Omental fat pad (tissue), 4 donors: ENCODE measurements around the gene SOSTDC1. TPM values are rescaled to one million over a fixed set of nuclear protein-coding genes. Genes with fewer than 3 reads are reported as not detected.
"Not testable (repeated sequence)": the region's sequence is repeated elsewhere in the genome, so short reads cannot be mapped to it uniquely, and the experiment has no call there.

Source experiments
- ATAC-seq: fragments of 150-250 bp; one replicate; pipeline ENCODE4 v1.9.1; 2016; ENCODE audit warnings: mild to moderate bottlenecking, moderate library complexity; ENCODE audit not compliant: low FRiP score
- DNase-seq: peaks from one replicate; pipeline ENCODE4 v3.0.0-alpha.2; 2019; ENCODE audit warnings: low spot score
- total RNA-seq, 4 donors: library from RNA; depleted of rRNA; stranded (reverse); fragments of >200 nt; gene quantifications; one replicate each; pipeline ENCODE4 v1.1.0, GENCODE V29; 2016
- TF ChIP-seq, protein P1 (sequence below), 3 donors: fragments of 450-650 bp; IDR thresholded peaks; one replicate each; pipeline ENCODE4 v1.5.1; 2016 to 2017; ENCODE audit warnings: antibody characterized with exemption in 3 of 3, mild to moderate bottlenecking in 3 of 3, moderate library complexity in 2 of 3

Gene SOSTDC1
- total RNA-seq, 4 donors from 2014 or later = 1.2 TPM; not detected in 3

GRCh38 chr7:16446508-16446907, 19.0 kb downstream of the SOSTDC1 start:
- ATAC-seq (no peak), DNase-seq (no peak)
- TF ChIP-seq, protein P1, sequence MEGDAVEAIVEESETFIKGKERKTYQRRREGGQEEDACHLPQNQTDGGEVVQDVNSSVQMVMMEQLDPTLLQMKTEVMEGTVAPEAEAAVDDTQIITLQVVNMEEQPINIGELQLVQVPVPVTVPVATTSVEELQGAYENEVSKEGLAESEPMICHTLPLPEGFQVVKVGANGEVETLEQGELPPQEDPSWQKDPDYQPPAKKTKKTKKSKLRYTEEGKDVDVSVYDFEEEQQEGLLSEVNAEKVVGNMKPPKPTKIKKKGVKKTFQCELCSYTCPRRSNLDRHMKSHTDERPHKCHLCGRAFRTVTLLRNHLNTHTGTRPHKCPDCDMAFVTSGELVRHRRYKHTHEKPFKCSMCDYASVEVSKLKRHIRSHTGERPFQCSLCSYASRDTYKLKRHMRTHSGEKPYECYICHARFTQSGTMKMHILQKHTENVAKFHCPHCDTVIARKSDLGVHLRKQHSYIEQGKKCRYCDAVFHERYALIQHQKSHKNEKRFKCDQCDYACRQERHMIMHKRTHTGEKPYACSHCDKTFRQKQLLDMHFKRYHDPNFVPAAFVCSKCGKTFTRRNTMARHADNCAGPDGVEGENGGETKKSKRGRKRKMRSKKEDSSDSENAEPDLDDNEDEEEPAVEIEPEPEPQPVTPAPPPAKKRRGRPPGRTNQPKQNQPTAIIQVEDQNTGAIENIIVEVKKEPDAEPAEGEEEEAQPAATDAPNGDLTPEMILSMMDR (IDR thresholded peaks at IDR 0.05) = no peak

DNA sequence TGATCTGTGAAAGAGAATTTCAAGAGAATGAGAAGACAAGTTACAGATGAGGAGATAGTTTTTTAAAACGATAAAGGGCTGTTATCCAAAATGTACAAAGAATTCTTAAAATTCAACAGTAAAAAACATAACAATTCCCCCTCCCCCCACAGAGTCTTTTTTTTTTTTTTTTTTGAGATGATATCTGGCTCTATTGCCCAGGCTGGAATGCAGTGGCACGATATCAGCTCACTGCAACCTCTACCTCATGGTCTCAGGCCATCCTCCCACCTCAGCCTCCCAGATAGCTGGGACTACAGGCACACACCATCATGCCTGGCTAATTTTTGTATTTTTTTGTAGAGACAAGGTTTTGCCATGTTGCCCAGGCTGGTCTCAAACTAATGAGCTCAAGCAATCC, 21.7 kb downstream of the SOSTDC1 start:
- not testable (repeated sequence) for ATAC-seq, DNase-seq

DNA sequence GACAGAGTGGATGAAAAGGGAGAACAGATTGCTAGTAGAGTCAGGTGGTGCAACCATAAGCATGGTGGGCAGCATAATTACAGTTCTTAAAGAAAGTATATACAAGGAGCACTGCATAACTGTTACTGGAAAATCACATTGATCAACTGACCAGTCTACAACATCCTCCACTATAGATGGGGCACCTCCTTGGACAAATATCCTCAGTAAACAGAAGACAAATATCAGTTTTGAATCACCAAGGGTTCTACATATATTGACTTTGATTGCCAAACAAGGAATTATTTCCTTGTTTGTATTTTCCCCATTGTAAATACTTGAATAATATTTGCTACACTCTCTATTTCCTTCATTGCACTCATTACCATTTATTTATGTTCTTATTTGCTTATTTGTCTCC, 26.6 kb downstream of the SOSTDC1 start:
- no peak for DNase-seq
- no peak for ATAC-seq
- TF ChIP-seq, protein P1 (IDR thresholded peaks at IDR 0.05) = no peak

DNA sequence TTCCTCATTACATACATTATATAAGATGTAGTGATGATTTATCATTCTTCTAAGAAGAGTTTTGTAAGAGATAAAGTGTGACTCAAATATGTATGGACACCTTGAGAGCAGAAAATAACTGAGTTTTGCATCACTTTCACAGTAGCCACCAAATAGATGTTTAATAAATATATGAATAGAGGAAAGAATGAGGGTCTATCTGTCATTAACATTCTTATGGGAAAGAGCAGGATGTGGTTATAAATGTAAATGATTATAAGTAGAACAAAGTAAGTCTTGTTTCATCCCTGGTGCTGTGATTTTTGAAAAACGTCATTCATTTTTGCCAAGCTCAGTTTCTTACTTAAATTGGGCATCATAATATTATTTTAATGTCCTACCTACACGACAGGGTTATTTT, 29.2 kb downstream of the SOSTDC1 start:
- no peak for DNase-seq
- TF ChIP-seq, protein P1 (IDR thresholded peaks at IDR 0.05) = no peak
- no peak for ATAC-seq

DNA sequence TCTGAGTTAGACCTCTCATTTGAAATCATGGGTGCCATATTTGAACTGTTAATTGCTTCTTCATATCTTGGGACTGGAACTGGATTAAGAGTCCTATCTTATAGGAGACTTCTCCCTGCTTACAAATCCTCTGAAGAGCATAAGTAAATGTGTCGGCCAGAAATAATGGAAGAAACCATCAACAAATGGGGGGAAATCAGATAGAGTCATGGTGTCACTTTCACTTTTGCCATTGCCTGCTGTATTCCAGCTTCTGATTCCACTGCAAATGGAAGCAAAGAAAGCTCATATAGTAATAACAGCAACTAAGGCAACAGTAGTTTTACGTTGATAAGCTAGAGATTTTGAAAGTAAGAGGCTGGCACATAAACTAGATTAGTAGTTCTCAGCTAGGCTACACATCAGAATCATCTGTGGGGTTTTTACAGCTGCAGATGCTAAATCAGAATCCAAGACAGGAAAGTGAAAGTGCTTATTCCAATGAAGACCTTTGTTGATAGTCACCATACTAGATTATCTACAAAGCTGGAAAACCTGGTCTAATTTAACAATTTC, 31.9 kb downstream of the SOSTDC1 start:
- no peak for DNase-seq
- TF ChIP-seq, protein P1 (IDR thresholded peaks at IDR 0.05) = no peak
- ATAC-seq = no peak

DNA sequence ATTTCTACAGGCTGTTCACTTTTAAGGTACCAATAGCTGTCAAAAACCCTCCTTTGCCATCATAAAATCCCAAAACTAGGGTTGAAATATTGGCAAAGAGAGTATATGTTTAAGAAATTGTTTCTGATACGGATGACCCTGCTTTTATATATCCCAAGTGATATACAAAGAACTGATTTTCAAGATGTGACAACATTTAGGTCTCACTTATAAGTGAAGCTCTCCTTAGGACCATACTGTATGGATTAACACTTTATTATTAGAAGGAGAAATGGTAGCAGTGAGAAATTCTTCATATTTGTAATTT, 33.2 kb downstream of the SOSTDC1 start:
- DNase-seq (no peak), ATAC-seq (no peak)
- TF ChIP-seq, protein P1 (IDR thresholded peaks at IDR 0.05) = no peak

GRCh38 chr7:16431646-16432424, 33.7 kb downstream of the SOSTDC1 start:
- ATAC-seq (no peak), DNase-seq (no peak)
- TF ChIP-seq, protein P1 (IDR thresholded peaks at IDR 0.05) = no peak
